ENCODE results near the gene PTS.
A peak's percentile ranks its signal among the peaks of the same experiment; 100 is the strongest.

DNA sequence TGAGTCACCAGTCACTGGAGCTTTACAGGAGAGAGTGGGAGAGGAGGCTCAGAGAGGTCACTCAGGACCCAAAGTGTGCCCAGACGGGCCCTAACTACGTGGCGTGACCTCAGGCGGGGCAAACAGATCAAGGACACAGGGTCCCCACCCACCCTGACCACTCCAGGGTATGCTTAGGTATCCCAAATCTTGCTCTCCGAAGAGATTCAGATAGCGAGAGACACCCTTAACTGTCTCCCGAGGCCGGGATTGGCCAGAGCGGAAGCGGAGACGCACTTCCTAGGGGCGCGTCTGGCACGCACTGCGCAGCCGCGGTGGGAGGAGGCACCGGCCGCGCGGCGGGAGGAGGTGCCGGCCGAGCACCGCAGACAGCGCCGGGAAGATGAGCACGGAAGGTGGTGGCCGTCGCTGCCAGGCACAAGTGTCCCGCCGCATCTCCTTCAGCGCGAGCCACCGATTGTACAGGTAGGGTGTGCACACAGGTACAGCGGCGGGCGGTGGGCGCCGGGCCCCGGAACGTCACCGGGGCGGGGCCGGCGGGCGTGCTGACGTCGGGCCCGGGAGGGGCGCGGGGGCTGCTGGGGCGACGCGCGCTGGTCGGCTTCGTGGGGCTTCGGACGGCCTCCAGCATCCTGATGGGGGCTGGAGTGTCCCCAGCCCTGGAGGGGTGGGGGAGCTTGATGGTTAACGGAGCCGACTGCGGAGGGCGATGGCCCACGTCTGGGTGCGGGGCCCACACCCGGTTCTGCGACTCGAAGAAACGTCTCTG lies at the start of gene PTS:
- TF ChIP-seq, protein P1, sequence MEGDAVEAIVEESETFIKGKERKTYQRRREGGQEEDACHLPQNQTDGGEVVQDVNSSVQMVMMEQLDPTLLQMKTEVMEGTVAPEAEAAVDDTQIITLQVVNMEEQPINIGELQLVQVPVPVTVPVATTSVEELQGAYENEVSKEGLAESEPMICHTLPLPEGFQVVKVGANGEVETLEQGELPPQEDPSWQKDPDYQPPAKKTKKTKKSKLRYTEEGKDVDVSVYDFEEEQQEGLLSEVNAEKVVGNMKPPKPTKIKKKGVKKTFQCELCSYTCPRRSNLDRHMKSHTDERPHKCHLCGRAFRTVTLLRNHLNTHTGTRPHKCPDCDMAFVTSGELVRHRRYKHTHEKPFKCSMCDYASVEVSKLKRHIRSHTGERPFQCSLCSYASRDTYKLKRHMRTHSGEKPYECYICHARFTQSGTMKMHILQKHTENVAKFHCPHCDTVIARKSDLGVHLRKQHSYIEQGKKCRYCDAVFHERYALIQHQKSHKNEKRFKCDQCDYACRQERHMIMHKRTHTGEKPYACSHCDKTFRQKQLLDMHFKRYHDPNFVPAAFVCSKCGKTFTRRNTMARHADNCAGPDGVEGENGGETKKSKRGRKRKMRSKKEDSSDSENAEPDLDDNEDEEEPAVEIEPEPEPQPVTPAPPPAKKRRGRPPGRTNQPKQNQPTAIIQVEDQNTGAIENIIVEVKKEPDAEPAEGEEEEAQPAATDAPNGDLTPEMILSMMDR (IDR thresholded peaks at IDR 0.05 in 4 of 5, conservative IDR thresholded peaks at IDR 0.05 in 1 of 5) = no peak
- TF ChIP-seq POLR2A (IDR thresholded peaks at IDR 0.05) = peak; percentile 83 to 93
